SK-N-SH (cell line): ENCODE results near the gene ST8SIA3. TPM values are rescaled to one million over a fixed set of nuclear protein-coding genes. Genes with fewer than 3 reads are reported as not detected.

Source experiments
- CTCF ChIA-PET: fragments of 300-600, 350-600 bp; formaldehyde crosslinking; extraction: SDS; loops from one replicate; lab custom pipeline; 2021; lab: Yijun Ruan, JAX
- POLR2A ChIA-PET: fragments of 350-600 bp; sonication (Branson Sonifier 250); formaldehyde crosslinking; extraction: SDS; loops from one replicate; lab custom pipeline; 2020; ENCODE audit warnings: antibody characterized with exemption, inconsistent platforms; lab: Yijun Ruan, JAX
- DNase-seq: peaks from one replicate; pipeline ENCODE4 v3.0.0; 2012
- H2AFZ ChIP-seq: fragments of 200-600 bp; sonication (generic); 2 replicates; pipeline ENCODE4 v1.8.1; 2016; ENCODE audit warnings: antibody characterized with exemption, mild to moderate bottlenecking, low read depth
- H3F3A ChIP-seq: fragments of 200-600 bp; sonication (generic); replicated peaks from 2 replicates; pipeline ENCODE3; 2016; ENCODE audit warnings: antibody characterized with exemption, mild to moderate bottlenecking; ENCODE audit not compliant: insufficient read depth
- H3K27ac ChIP-seq, 2 experiments: fragments of 200-500 bp in 1 of 2; fragments of 200-600 bp in 1 of 2; sonication (Bioruptor generic) in 1 of 2; sonication (generic), shearing (Covaris generic) in 1 of 2; 2 replicates each; pipeline versions ENCODE4 v1.5.1 to v1.6.1; 2014 to 2016; ENCODE audit warnings: low read depth in 2 of 2, inconsistent platforms in 1 of 2, low read length in 1 of 2, mild to moderate bottlenecking in 1 of 2, mixed read lengths in 1 of 2
- H3K27me3 ChIP-seq: fragments of 200-600 bp; sonication (generic), shearing (Covaris generic); 2 replicates; pipeline ENCODE4 v1.6.1; 2016; ENCODE audit warnings: mixed run types; ENCODE audit not compliant: insufficient read depth
- H3K36me3 ChIP-seq, 2 experiments: fragments of 200-500 bp in 1 of 2; fragments of 200-600 bp in 1 of 2; sonication (Bioruptor generic) in 1 of 2; sonication (generic) in 1 of 2; replicated peaks in 1 of 2; 2 replicates each; pipeline versions ENCODE3 to v1.5.1; 2014 to 2016; ENCODE audit warnings: low read length in 1 of 2, mild to moderate bottlenecking in 1 of 2; ENCODE audit not compliant: insufficient read depth in 2 of 2, control insufficient read depth in 1 of 2
- H3K4me1 ChIP-seq, 2 experiments: fragments of 200-500 bp in 1 of 2; fragments of 200-600 bp in 1 of 2; sonication (Bioruptor generic) in 1 of 2; sonication (generic), shearing (Covaris generic) in 1 of 2; 2 replicates each; pipeline versions ENCODE4 v1.5.1 to v1.6.1; 2014 to 2016; ENCODE audit warnings: low read depth in 1 of 2, low read length in 1 of 2, mixed run types in 1 of 2; ENCODE audit not compliant: insufficient read depth in 2 of 2, control insufficient read depth in 1 of 2
- H3K4me2 ChIP-seq: fragments of 200-600 bp; sonication (generic), shearing (Covaris generic); 2 replicates; pipeline ENCODE4 v1.6.1; 2017; ENCODE audit warnings: mixed run types
- H3K4me3 ChIP-seq, 2 experiments: fragments of 200-500 bp in 1 of 2; fragments of 200-600 bp in 1 of 2; sonication (Bioruptor generic) in 1 of 2; sonication (generic), shearing (Covaris generic) in 1 of 2; 2 replicates each; pipeline versions ENCODE4 v1.5.1 to v1.8.1; 2014 to 2016; ENCODE audit warnings: low read depth in 2 of 2, inconsistent platforms in 1 of 2, low read length in 1 of 2, mild to moderate bottlenecking in 1 of 2, mixed read lengths in 1 of 2, moderate library complexity in 1 of 2
- H3K79me2 ChIP-seq: fragments of 200-600 bp; sonication (generic); 2 replicates; pipeline ENCODE4 v1.8.1; 2017; ENCODE audit warnings: mild to moderate bottlenecking; ENCODE audit not compliant: insufficient read depth
- H3K9ac ChIP-seq: fragments of 200-600 bp; sonication (generic); 2 replicates; pipeline ENCODE4 v1.6.1; 2017; ENCODE audit warnings: mixed run types
- H3K9me2 ChIP-seq: fragments of 200-600 bp; sonication (generic); 2 replicates; pipeline ENCODE4 v1.6.1; 2017; ENCODE audit warnings: mixed run types
- H3K9me3 ChIP-seq: fragments of 200-600 bp; sonication (generic); 2 replicates; pipeline ENCODE4 v1.6.1; 2017; ENCODE audit warnings: mixed run types, mild to moderate bottlenecking, moderate library complexity
- H4K20me1 ChIP-seq: fragments of 200-600 bp; sonication (generic); 2 replicates; pipeline ENCODE4 v1.6.1; 2017; ENCODE audit warnings: mild to moderate bottlenecking, mixed run types; ENCODE audit not compliant: insufficient read depth
- CTCF ChIP-seq: fragments of 200-600 bp; sonication (generic); IDR thresholded peaks from 2 replicates; pipeline ENCODE4 v1.6.1; 2017; ENCODE audit warnings: antibody characterized with exemption, mild to moderate bottlenecking, moderate library complexity
- ELF1 ChIP-seq: IDR thresholded peaks from 2 replicates; pipeline ENCODE4 v1.4.0; 2012
- EP300 ChIP-seq, 2 experiments: IDR thresholded peaks; 2 replicates each; pipeline versions ENCODE4 v1.4.0 to v1.6.1; 2012; ENCODE audit warnings: borderline replicate concordance in 1 of 2, low read depth in 1 of 2, low read length in 1 of 2
- EZH2phosphoT487 ChIP-seq: fragments of 200-600 bp; sonication (generic); IDR thresholded peaks from 2 replicates; pipeline ENCODE4 v1.6.1; 2017; ENCODE audit warnings: low read depth, mixed run types, mild to moderate bottlenecking, antibody characterized with exemption, moderate library complexity, borderline replicate concordance
- FOXM1 ChIP-seq: IDR thresholded peaks from 2 replicates; pipeline ENCODE4 v1.4.0; 2012; ENCODE audit warnings: low read depth, mild to moderate bottlenecking
- GATA2 ChIP-seq: sonication (generic); formaldehyde crosslinking; IDR thresholded peaks from 2 replicates; pipeline ENCODE4 v1.5.0; 2020; ENCODE audit warnings: mild to moderate bottlenecking, missing genetic modification reagents
- JUND ChIP-seq: IDR thresholded peaks from 2 replicates; pipeline ENCODE4 v1.4.0; 2012
- MAX ChIP-seq: IDR thresholded peaks from 2 replicates; pipeline ENCODE4 v1.4.0; 2012; ENCODE audit warnings: low read depth
- MEF2A ChIP-seq: IDR thresholded peaks from 2 replicates; pipeline ENCODE4 v1.4.0; 2012; ENCODE audit warnings: low read depth, borderline replicate concordance
- NRF1 ChIP-seq: IDR thresholded peaks from 2 replicates; pipeline ENCODE4 v1.6.1; 2012; ENCODE audit warnings: low read depth, mild to moderate bottlenecking, low read length
- PBX3 ChIP-seq: IDR thresholded peaks from 2 replicates; pipeline ENCODE4; 2012
- POLR2AphosphoS5 ChIP-seq: IDR thresholded peaks from 2 replicates; pipeline ENCODE4 v1.6.1; 2012; ENCODE audit warnings: low read depth, low read length
- RAD21 ChIP-seq: IDR thresholded peaks from 2 replicates; pipeline ENCODE4 v1.6.1; 2012; ENCODE audit warnings: mild to moderate bottlenecking, low read length
- SIN3A ChIP-seq: IDR thresholded peaks from 2 replicates; pipeline ENCODE4 v1.6.1; 2012; ENCODE audit warnings: low read depth, mild to moderate bottlenecking, low read length, moderate library complexity, borderline replicate concordance
- TAF1 ChIP-seq: IDR thresholded peaks from 2 replicates; pipeline ENCODE4 v1.6.1; 2012; ENCODE audit warnings: low read depth, mild to moderate bottlenecking, low read length, moderate library complexity, borderline replicate concordance
- ZBTB33 ChIP-seq: IDR thresholded peaks from 2 replicates; pipeline ENCODE4 v1.4.0; 2012; ENCODE audit warnings: low read depth, borderline replicate concordance
- WGBS: methylation state at CpG from one replicate; pipeline ENCODE4 v1.1.6; 2017; ENCODE audit warnings: low lambda C conversion rate; 5-methylcytosine and 5-hydroxymethylcytosine counted together
- polyA plus RNA-seq, 3 experiments: library from polyadenylated mRNA; depleted of rRNA; stranded (reverse); fragments of >200 nt; gene quantifications; 2 replicates each; pipeline ENCODE4 v1.2.3, GENCODE V29; 2012

Gene ST8SIA3
- polyA plus RNA-seq, 1 of the 3 experiments (the other 2 are of a cell fraction), result 0.05 TPM

GRCh38 chr18:57328665-57329064 is 23.7 kb upstream of the ST8SIA3 start:
- no peaks in the 10 kb centered on the region for H3K4me1 ChIP-seq
- H3K27ac ChIP-seq, result no peak overlapping the region
- H4K20me1 ChIP-seq, result no peaks in the 10 kb centered on the region
- H3K79me2 ChIP-seq, result no peaks in the 10 kb centered on the region
- H3K4me3 ChIP-seq, result no peak overlapping the region
- ChIA-PET POLR2A (no interaction called here), CTCF (no interaction called here)
- DNase-seq, result no peak
- no peak overlapping the region for H2AFZ ChIP-seq
- no peaks in the 10 kb centered on the region for H3K27me3 ChIP-seq
- H3F3A ChIP-seq, result no peaks in the 10 kb centered on the region
- WGBS, result 13% methylated on average over 3 of the region's 3 CpGs
- H3K36me3 ChIP-seq, result no peaks in the 10 kb centered on the region
- no peak for TF ChIP-seq MAX
- no peak for TF ChIP-seq PBX3
- no peak for TF ChIP-seq GATA2
- no peak for TF ChIP-seq NRF1
- TF ChIP-seq SIN3A, result no peak
- no peak overlapping the region for H3K9ac ChIP-seq
- H3K4me2 ChIP-seq, result no peak overlapping the region
- H3K9me3 ChIP-seq, result no peaks in the 10 kb centered on the region
- no peaks in the 10 kb centered on the region for H3K9me2 ChIP-seq

DNA sequence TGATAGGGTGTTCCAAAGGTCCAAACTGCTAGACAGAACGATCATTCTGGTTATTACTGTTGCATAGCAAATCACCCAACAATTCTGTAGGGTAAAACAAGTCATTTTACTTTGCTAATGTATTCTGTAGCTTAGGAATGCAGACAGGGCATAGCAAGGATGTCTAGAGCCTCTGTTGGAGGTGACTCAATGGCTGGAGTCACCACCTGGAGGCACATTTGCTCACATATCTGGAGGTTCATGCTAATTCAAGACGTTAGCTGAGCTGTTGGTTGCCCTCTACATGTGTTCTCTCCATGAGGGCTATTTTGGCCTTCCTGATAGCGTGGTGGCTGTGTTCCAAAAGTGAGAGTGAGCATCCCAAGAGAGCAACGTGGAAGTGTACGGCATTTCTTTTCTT is 22.5 kb upstream of the ST8SIA3 start:
- Histone ChIP-seq H3K9ac (no peak overlapping the region), H3K79me2 (no peaks in the 10 kb centered on the region), H3K4me1 (no peaks in the 10 kb centered on the region), H3K9me3 (no peaks in the 10 kb centered on the region), H2AFZ (no peak overlapping the region), H4K20me1 (no peaks in the 10 kb centered on the region), H3K4me3 (no peak overlapping the region), H3K4me2 (no peak overlapping the region), H3K27me3 (no peaks in the 10 kb centered on the region)
- no peak for TF ChIP-seq RAD21
- no peak for TF ChIP-seq POLR2AphosphoS5
- no peak for TF ChIP-seq JUND
- no peak for TF ChIP-seq EP300 (IDR thresholded peaks at IDR 0.05; ENCODE audit: borderline replicate concordance in 1 of 2, low read depth in 1 of 2, low read length in 1 of 2)
- no peak for TF ChIP-seq CTCF
- no peak for TF ChIP-seq ZBTB33
- TF ChIP-seq TAF1, result no peak
- no peak for TF ChIP-seq ELF1
- TF ChIP-seq EZH2phosphoT487, result no peak
- TF ChIP-seq MEF2A, result no peak
- no peak for TF ChIP-seq FOXM1
- TF ChIP-seq, all 33 proteins: peak for 0
- DNase-seq, result no peak
- ChIA-PET POLR2A (no interaction called here), CTCF (no interaction called here)
- 28% methylated on average over 5 of the region's 5 CpGs for WGBS
- Histone ChIP-seq H3F3A (no peaks in the 10 kb centered on the region), H3K36me3 (no peaks in the 10 kb centered on the region), H3K27ac (no peak overlapping the region), H3K9me2 (no peaks in the 10 kb centered on the region)
